Measurements from ENCODE around the gene FAM20A.

FAM20A gene

GRCh38 chr17:68560966-68561720 lies 40.0 kb downstream of the FAM20A start (continued):
- TF ChIP-seq HOXD13 (CRISPR knock-in tag; IDR thresholded peaks at IDR 0.05; ENCODE audit: borderline replicate concordance), result no peak
- TF ChIP-seq ZSCAN16 (tag by site-specific recombination; IDR thresholded peaks at IDR 0.05), result no peak
- no peak for TF ChIP-seq PRDM6 (tag by site-specific recombination; IDR thresholded peaks at IDR 0.05)
- TF ChIP-seq GLI2 (tag by site-specific recombination; IDR thresholded peaks at IDR 0.05; ENCODE audit: borderline replicate concordance, low read depth), result no peak
- no peak for TF ChIP-seq KLF10 (tag by site-specific recombination; IDR thresholded peaks at IDR 0.05)
- no peak for TF ChIP-seq ZNF623 (tag by site-specific recombination; IDR thresholded peaks at IDR 0.05)
- no peak for TF ChIP-seq IKZF3 (tag by site-specific recombination; IDR thresholded peaks at IDR 0.05)

GRCh38 chr17:68559316-68559715 lies 41.9 kb downstream of the FAM20A start:
- Histone ChIP-seq H3K27ac (ENCODE audit: extremely low read depth, low read depth, low read length) (no peak overlapping the region), H3K4me1 (ENCODE audit: control insufficient read depth, insufficient read depth, low read length) (no peaks in the 10 kb centered on the region), H3K4me3 (ENCODE audit: low read depth, low read length) (no peak overlapping the region), H3K9me3 (ENCODE audit: control insufficient read depth, insufficient read depth, low read depth, low read length) (no peaks in the 10 kb centered on the region), H3K36me3 (ENCODE audit: control insufficient read depth in 2 of 2, insufficient read depth in 1 of 2, low read length in 2 of 2) (no peaks in the 10 kb centered on the region)
- POLR2A ChIA-PET, result no interaction called here
- no peak for TF ChIP-seq ZNF488 (tag by site-specific recombination; IDR thresholded peaks at IDR 0.05)
- CTCF ChIA-PET, result interaction anchor here (1.0 kb wide), 1 partner anchor 54 kb away, joined by 3 read pairs; no protein-coding TSS in a partner anchor

GRCh38 chr17:68556551-68556950 lies 44.6 kb downstream of the FAM20A start:
- TF ChIP-seq ATF2 (tag by site-specific recombination; IDR thresholded peaks at IDR 0.05; ENCODE audit: low read depth) (peak; percentile 64), ZNF830 (tag by site-specific recombination; IDR thresholded peaks at IDR 0.05; ENCODE audit: low read depth) (no peak), ZNF521 (tag by site-specific recombination; IDR thresholded peaks at IDR 0.05) (no peak), ZNF571 (tag by site-specific recombination; IDR thresholded peaks at IDR 0.05) (no peak), EGR2 (tag by site-specific recombination; IDR thresholded peaks at IDR 0.05; ENCODE audit: low read depth) (no peak), ZNF146 (tag by site-specific recombination; IDR thresholded peaks at IDR 0.05) (no peak), ZBTB26 (tag by site-specific recombination; optimal IDR thresholded peaks at IDR 0.05) (no peak)
- Histone ChIP-seq H3K4me3 (ENCODE audit: low read depth, low read length) (no peak overlapping the region), H3K27ac (ENCODE audit: extremely low read depth, low read depth, low read length) (no peak overlapping the region), H3K9me3 (ENCODE audit: control insufficient read depth, insufficient read depth, low read depth, low read length) (no peaks in the 10 kb centered on the region), H3K36me3 (ENCODE audit: control insufficient read depth in 2 of 2, insufficient read depth in 1 of 2, low read length in 2 of 2) (no peaks in the 10 kb centered on the region), H3K4me1 (ENCODE audit: control insufficient read depth, insufficient read depth, low read length) (no peaks in the 10 kb centered on the region)
- POLR2A ChIA-PET, result no interaction called here
- CTCF ChIA-PET, result interaction anchor here (0.6 to 1.3 kb wide), 2 partner anchors 16 to 57 kb away, joined by 3 read pairs; no protein-coding TSS in a partner anchor

Measured in HEK293 (cell line).